H1 (cell line): Measurements from ENCODE around the gene MTFR1L. TPM values are rescaled to one million over a fixed set of nuclear protein-coding genes. Genes with fewer than 3 reads are reported as not detected.
A peak's percentile ranks its signal among the peaks of the same experiment; 100 is the strongest.

Experiments used
- BRCA1 ChIP-seq: IDR thresholded peaks from 2 replicates; pipeline ENCODE4 v1.6.1; 2012; ENCODE audit warnings: low read depth, low read length, improper control_type of control experiment
- JUND ChIP-seq: IDR thresholded peaks from 2 replicates; pipeline ENCODE4 v1.6.1; 2011; ENCODE audit warnings: mild to moderate bottlenecking, improper control_type of control experiment, low read length
- MAX ChIP-seq: IDR thresholded peaks from 2 replicates; pipeline ENCODE4 v1.6.1; 2012; ENCODE audit warnings: inconsistent platforms
- POU5F1 ChIP-seq: IDR thresholded peaks from 2 replicates; pipeline ENCODE4 v1.6.1; 2011; ENCODE audit warnings: low read depth, mild to moderate bottlenecking, low read length, moderate library complexity
- SUZ12 ChIP-seq: fragments of 200-600 bp; sonication (generic); IDR thresholded peaks from 2 replicates; pipeline ENCODE4 v1.6.1; 2012; ENCODE audit warnings: mild to moderate bottlenecking, inconsistent platforms, low read length, moderate library complexity, mixed read lengths
- polyA plus RNA-seq, 7 experiments: library from polyadenylated mRNA; depleted of rRNA in 3 of 7; stranded (reverse) in 5 of 7; unstranded in 2 of 7; fragments of >200 nt in 5 of 7; fragments of 200-250 nt in 2 of 7; gene quantifications; 1 replicate in 5 of 7; 2 replicates in 1 of 7; 4 replicates in 1 of 7; pipeline versions ENCODE4 v1.2.1 to v1.2.3, GENCODE V29; 2011 to 2013; ENCODE audit warnings: missing spikeins in 2 of 7, mixed read lengths in 2 of 7
- total RNA-seq: library from RNA; stranded (reverse); fragmentation: NEBNext Ultra II Directional; extraction: Animal tissue kit (Norgen Biotek cat#: 25700); gene quantifications from 2 replicates; pipeline ENCODE4 v1.2.1, GENCODE V29; 2021
- TF ChIP-seq, protein P1 (sequence below), 3 experiments: IDR thresholded peaks; 1 replicate in 2 of 3; 2 replicates in 1 of 3; pipeline versions ENCODE4 v1.5.1 to v1.6.1; 2011; ENCODE audit warnings: low read length in 3 of 3, mild to moderate bottlenecking in 3 of 3, inconsistent platforms in 2 of 3, low read depth in 1 of 3, moderate library complexity in 1 of 3; ENCODE audit not compliant: insufficient read depth in 1 of 3; ENCODE audit errors: control extremely low read depth in 1 of 3

Gene MTFR1L
- total and polyA plus RNA-seq, 2 of the 8 experiments (the other 6 are each of a cell fraction or from before 2014, with no cell fraction given), result 20.8 to 23.1 TPM

DNA sequence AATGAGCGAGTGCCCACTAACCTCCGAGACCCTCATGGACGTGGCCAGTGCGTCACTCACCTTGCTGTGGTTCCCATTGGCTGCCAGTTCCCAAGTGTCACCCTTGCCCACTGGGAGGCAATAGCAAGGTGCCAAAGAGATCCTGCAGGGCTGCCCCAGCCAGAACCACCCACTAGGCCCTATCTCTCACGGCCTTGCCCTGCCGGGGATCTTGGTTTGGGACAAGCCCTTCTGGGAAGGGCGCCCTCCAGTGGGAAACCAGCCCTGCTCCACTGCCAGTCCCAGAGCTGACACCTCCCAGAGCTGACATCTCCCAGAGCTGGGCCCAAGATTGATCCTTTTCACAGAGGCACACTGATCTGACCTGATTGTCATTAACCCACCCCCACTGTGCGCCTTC is 21.8 kb upstream of the MTFR1L start (continued):
- TF ChIP-seq MAX (no peak), JUND (no peak), POU5F1 (no peak), BRCA1 (no peak), SUZ12 (no peak)
- TF ChIP-seq, protein P1, sequence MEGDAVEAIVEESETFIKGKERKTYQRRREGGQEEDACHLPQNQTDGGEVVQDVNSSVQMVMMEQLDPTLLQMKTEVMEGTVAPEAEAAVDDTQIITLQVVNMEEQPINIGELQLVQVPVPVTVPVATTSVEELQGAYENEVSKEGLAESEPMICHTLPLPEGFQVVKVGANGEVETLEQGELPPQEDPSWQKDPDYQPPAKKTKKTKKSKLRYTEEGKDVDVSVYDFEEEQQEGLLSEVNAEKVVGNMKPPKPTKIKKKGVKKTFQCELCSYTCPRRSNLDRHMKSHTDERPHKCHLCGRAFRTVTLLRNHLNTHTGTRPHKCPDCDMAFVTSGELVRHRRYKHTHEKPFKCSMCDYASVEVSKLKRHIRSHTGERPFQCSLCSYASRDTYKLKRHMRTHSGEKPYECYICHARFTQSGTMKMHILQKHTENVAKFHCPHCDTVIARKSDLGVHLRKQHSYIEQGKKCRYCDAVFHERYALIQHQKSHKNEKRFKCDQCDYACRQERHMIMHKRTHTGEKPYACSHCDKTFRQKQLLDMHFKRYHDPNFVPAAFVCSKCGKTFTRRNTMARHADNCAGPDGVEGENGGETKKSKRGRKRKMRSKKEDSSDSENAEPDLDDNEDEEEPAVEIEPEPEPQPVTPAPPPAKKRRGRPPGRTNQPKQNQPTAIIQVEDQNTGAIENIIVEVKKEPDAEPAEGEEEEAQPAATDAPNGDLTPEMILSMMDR (IDR thresholded peaks at IDR 0.05; ENCODE audit: control extremely low read depth in 1 of 3, insufficient read depth in 1 of 3, low read depth in 1 of 3, low read length in 3 of 3), result peak; percentile 87 to 90 (median 89)
